PC-9 (cell line): Measurements from ENCODE around the gene LMOD2.

Experiments
- EZH2 ChIP-seq: fragments of 200-600 bp; sonication (generic); IDR thresholded peaks from 2 replicates; pipeline ENCODE4 v1.8.0; 2017; ENCODE audit warnings: antibody characterized with exemption, low read depth
- TF ChIP-seq, protein P1 (sequence below): fragments of 200-600 bp; sonication (generic); conservative IDR thresholded peaks from 2 replicates; pipeline ENCODE4 v1.6.1; 2017; ENCODE audit warnings: mixed run types, antibody characterized with exemption, mild to moderate bottlenecking, moderate library complexity

DNA sequence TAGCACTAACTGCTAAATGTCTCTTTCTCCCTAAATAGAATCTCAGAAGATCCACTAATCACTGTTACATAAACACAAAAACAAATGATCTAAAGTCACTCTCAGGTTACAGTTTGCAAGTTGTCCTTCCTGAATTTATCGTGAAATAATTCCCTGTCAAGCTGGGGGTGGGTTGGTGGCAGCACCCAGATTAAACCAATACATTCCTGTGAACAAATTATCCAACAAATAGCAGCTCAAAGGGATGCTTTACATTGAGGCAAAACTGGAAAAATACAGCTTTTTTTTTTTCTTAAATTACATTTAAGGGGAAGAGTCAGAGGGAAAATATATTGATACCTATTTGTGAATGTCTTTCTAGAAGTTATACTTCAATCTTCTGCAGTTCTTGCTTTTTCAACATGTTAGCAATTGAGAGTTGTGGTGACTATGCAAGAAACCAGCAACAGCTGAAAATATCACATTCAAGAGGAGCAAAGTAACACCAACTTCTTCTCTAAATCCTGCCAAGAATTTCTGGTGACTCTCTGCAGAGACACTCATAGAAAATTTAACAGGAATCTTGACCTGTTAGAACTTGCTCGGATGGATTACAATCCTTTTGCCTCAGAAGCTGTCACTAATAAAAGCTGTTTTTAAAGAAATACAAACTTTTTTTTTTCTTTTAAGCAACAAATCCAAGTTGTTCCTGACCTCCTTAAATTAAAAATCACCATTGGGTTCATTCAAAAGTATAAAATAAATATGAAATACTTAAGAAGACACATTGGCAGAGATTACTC is 18.9 kb downstream of the LMOD2 start:
- TF ChIP-seq, protein P1, sequence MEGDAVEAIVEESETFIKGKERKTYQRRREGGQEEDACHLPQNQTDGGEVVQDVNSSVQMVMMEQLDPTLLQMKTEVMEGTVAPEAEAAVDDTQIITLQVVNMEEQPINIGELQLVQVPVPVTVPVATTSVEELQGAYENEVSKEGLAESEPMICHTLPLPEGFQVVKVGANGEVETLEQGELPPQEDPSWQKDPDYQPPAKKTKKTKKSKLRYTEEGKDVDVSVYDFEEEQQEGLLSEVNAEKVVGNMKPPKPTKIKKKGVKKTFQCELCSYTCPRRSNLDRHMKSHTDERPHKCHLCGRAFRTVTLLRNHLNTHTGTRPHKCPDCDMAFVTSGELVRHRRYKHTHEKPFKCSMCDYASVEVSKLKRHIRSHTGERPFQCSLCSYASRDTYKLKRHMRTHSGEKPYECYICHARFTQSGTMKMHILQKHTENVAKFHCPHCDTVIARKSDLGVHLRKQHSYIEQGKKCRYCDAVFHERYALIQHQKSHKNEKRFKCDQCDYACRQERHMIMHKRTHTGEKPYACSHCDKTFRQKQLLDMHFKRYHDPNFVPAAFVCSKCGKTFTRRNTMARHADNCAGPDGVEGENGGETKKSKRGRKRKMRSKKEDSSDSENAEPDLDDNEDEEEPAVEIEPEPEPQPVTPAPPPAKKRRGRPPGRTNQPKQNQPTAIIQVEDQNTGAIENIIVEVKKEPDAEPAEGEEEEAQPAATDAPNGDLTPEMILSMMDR, result no peak
- no peak for TF ChIP-seq EZH2
